Stimulated activated naive B cell treated with anti-CD40 and anti-IgM and Interleukin-4, amounts not matched to agents 10 μg/mL and 1 μg/mL and 100 μg/mL, for 72 hours (primary cell): ENCODE results near the gene LMF2.

Experiments
- ATAC-seq, 2 donors: fragments of 150-1000 bp; cut with Tn5 transposase; replicated peaks; 2 replicates each; pipeline ENCODE4 v1.10.0; 2021; ENCODE audit warnings: moderate library complexity in 1 of 2
- DNase-seq: peaks from one replicate; pipeline ENCODE4 v3.0.0; 2021
- H3K27ac Mint-ChIP-seq: one replicate; pipeline ENCODE4 v1.8.0; 2022; ENCODE audit warnings: mild to moderate bottlenecking, mixed read lengths
- H3K27me3 Mint-ChIP-seq, 2 donors: one replicate each; pipeline ENCODE4 v1.8.0; 2022; ENCODE audit warnings: mixed read lengths in 2 of 2
- H3K36me3 Mint-ChIP-seq, 2 donors: one replicate each; pipeline ENCODE4 v1.8.0; 2022; ENCODE audit warnings: mixed read lengths in 2 of 2, mild to moderate bottlenecking in 1 of 2
- H3K4me1 Mint-ChIP-seq, 2 donors: one replicate each; pipeline ENCODE4 v1.8.0; 2022; ENCODE audit warnings: mixed read lengths in 2 of 2, mild to moderate bottlenecking in 1 of 2
- H3K4me3 Mint-ChIP-seq, 2 donors: one replicate each; pipeline ENCODE4 v1.8.0; 2022; ENCODE audit warnings: mild to moderate bottlenecking in 2 of 2, mixed read lengths in 2 of 2, moderate library complexity in 1 of 2
- H3K9me3 Mint-ChIP-seq, 2 donors: one replicate each; pipeline ENCODE4 v1.8.0; 2022; ENCODE audit warnings: mixed read lengths in 2 of 2, mild to moderate bottlenecking in 1 of 2

LMF2 gene

GRCh38 chr22:50506611-50507420 is 686 bp downstream of the LMF2 start:
- no peaks in the 10 kb centered on the region for H3K27me3 Mint-ChIP-seq
- peak overlapping the region; percentile 98 for H3K27ac Mint-ChIP-seq
- DNase-seq = no peak
- peaks cover 13 to 17% of the 10 kb centered on the region in 2 donors for H3K4me1 Mint-ChIP-seq
- peak overlapping the region; percentile 96 to 99 for H3K4me3 Mint-ChIP-seq
- peak; percentile 1 to 2 for ATAC-seq
- no peaks in the 10 kb centered on the region for H3K9me3 Mint-ChIP-seq
- H3K36me3 Mint-ChIP-seq = peaks cover 11 to 17% of the 10 kb centered on the region in 2 donors

GRCh38 chr22:50505776-50506610 is 1.5 kb downstream of the LMF2 start:
- peaks cover 13 to 17% of the 10 kb centered on the region in 2 donors for H3K4me1 Mint-ChIP-seq
- H3K36me3 Mint-ChIP-seq = peaks cover 11 to 17% of the 10 kb centered on the region in 2 donors
- no peaks in the 10 kb centered on the region for H3K27me3 Mint-ChIP-seq
- peak overlapping the region; percentile 20 for H3K27ac Mint-ChIP-seq
- H3K4me3 Mint-ChIP-seq = peak overlapping the region; percentile 96 to 99
- ATAC-seq (no peak), DNase-seq (no peak)
- no peaks in the 10 kb centered on the region for H3K9me3 Mint-ChIP-seq

GRCh38 chr22:50505276-50505775 is 2.2 kb downstream of the LMF2 start:
- peaks cover 11 to 17% of the 10 kb centered on the region in 2 donors for H3K36me3 Mint-ChIP-seq
- H3K4me3 Mint-ChIP-seq = no peak overlapping the region
- no peak for ATAC-seq
- peaks cover 13 to 17% of the 10 kb centered on the region in 2 donors for H3K4me1 Mint-ChIP-seq
- H3K27me3 Mint-ChIP-seq = no peaks in the 10 kb centered on the region
- H3K9me3 Mint-ChIP-seq = no peaks in the 10 kb centered on the region
- DNase-seq = no peak
- H3K27ac Mint-ChIP-seq = no peak overlapping the region

- H3K27me3 Mint-ChIP-seq = no peaks in the 10 kb centered on the region
- no peak for ATAC-seq
- no peak for DNase-seq
- no peak overlapping the region for H3K27ac Mint-ChIP-seq
- H3K9me3 Mint-ChIP-seq = no peaks in the 10 kb centered on the region
- H3K36me3 Mint-ChIP-seq = peaks cover 12 to 17% of the 10 kb centered on the region in 2 donors
- H3K4me1 Mint-ChIP-seq = peaks cover 13 to 16% of the 10 kb centered on the region in 2 donors
- no peak overlapping the region for H3K4me3 Mint-ChIP-seq
Observed at GRCh38 chr22:50504369-50505211, 2.9 kb downstream of the LMF2 start.

- peaks cover 7 to 9% of the 10 kb centered on the region in 2 donors for H3K4me1 Mint-ChIP-seq
- no peak for ATAC-seq
- no peak overlapping the region for H3K4me3 Mint-ChIP-seq
- no peaks in the 10 kb centered on the region for H3K9me3 Mint-ChIP-seq
- H3K27me3 Mint-ChIP-seq = no peaks in the 10 kb centered on the region
- H3K27ac Mint-ChIP-seq = no peak overlapping the region
- peaks cover 12 to 17% of the 10 kb centered on the region in 2 donors for H3K36me3 Mint-ChIP-seq
- no peak for DNase-seq
Observed at GRCh38 chr22:50503475-50504145, 3.9 kb downstream of the LMF2 start.

- Mint-ChIP-seq H3K36me3 (peaks cover 12 to 17% of the 10 kb centered on the region in 2 donors), H3K27ac (no peak overlapping the region), H3K4me1 (peaks cover 5 to 15% of the 10 kb centered on the region in 2 donors), H3K27me3 (peaks cover 0 to 2% of the 10 kb centered on the region in 2 donors), H3K9me3 (no peaks in the 10 kb centered on the region), H3K4me3 (no peak overlapping the region)
- DNase-seq (no peak), ATAC-seq (no peak)
Observed at GRCh38 chr22:50502628-50503474, 4.7 kb downstream of the LMF2 start.

- Mint-ChIP-seq H3K27ac (no peak overlapping the region), H3K9me3 (no peaks in the 10 kb centered on the region), H3K36me3 (peaks cover 9 to 14% of the 10 kb centered on the region in 2 donors), H3K4me3 (no peak overlapping the region), H3K27me3 (peaks cover 0 to 5% of the 10 kb centered on the region in 2 donors), H3K4me1 (peaks cover 5 to 11% of the 10 kb centered on the region in 2 donors)
- no peak for ATAC-seq
- no peak for DNase-seq
Observed at GRCh38 chr22:50502096-50502495, 5.4 kb downstream of the LMF2 start.

- no peak overlapping the region for H3K27ac Mint-ChIP-seq
- peaks cover 0 to 5% of the 10 kb centered on the region in 2 donors for H3K27me3 Mint-ChIP-seq
- no peaks in the 10 kb centered on the region for H3K9me3 Mint-ChIP-seq
- no peak overlapping the region for H3K4me3 Mint-ChIP-seq
- DNase-seq (no peak), ATAC-seq (no peak)
- H3K4me1 Mint-ChIP-seq = peaks cover 5 to 10% of the 10 kb centered on the region in 2 donors
- H3K36me3 Mint-ChIP-seq = peaks cover 4 to 9% of the 10 kb centered on the region in 2 donors
Observed at GRCh38 chr22:50500452-50500851, 7.0 kb downstream of the LMF2 start.

- Mint-ChIP-seq H3K27me3 (peaks cover 0 to 5% of the 10 kb centered on the region in 2 donors), H3K4me1 (peaks cover 5 to 10% of the 10 kb centered on the region in 2 donors), H3K36me3 (peaks cover 4 to 6% of the 10 kb centered on the region in 2 donors), H3K9me3 (no peaks in the 10 kb centered on the region), H3K27ac (no peak overlapping the region), H3K4me3 (no peak overlapping the region)
- ATAC-seq (peak; percentile 92 to 93), DNase-seq (peak; percentile 48)
Observed at GRCh38 chr22:50498322-50498890, 9.1 kb downstream of the LMF2 start.

- peaks cover 0 to 4% of the 10 kb centered on the region in 2 donors for H3K36me3 Mint-ChIP-seq
- H3K27me3 Mint-ChIP-seq = peaks cover 0 to 5% of the 10 kb centered on the region in 2 donors
- H3K27ac Mint-ChIP-seq = no peak overlapping the region
- ATAC-seq = no peak
- H3K4me3 Mint-ChIP-seq = no peak overlapping the region
- no peak for DNase-seq
- no peaks in the 10 kb centered on the region for H3K9me3 Mint-ChIP-seq
- peaks cover 5 to 10% of the 10 kb centered on the region in 2 donors for H3K4me1 Mint-ChIP-seq
Observed at GRCh38 chr22:50497093-50497492, 10.4 kb downstream of the LMF2 start.

GRCh38 chr22:50490531-50491308 is 16.8 kb downstream of the LMF2 start:
- H3K4me1 Mint-ChIP-seq = peaks cover 7 to 9% of the 10 kb centered on the region in 2 donors
- ATAC-seq = peak; percentile 67 to 73
- no peak overlapping the region for H3K27ac Mint-ChIP-seq
- H3K9me3 Mint-ChIP-seq = no peaks in the 10 kb centered on the region
- peak overlapping the region; percentile 7 to 58 for H3K4me3 Mint-ChIP-seq
- no peak for DNase-seq
- no peaks in the 10 kb centered on the region for H3K27me3 Mint-ChIP-seq
- no peaks in the 10 kb centered on the region for H3K36me3 Mint-ChIP-seq
